AG09319 (cell line): ENCODE results near the gene ARHGEF19.
"Not testable (repeated sequence)": the region's sequence is repeated elsewhere in the genome, so short reads cannot be mapped to it uniquely, and the experiment has no call there.

Experiments
- DNase-seq: peaks from one replicate; pipeline ENCODE4 v3.0.0-alpha.2; 2010; ENCODE audit warnings: low read depth; ENCODE audit errors: extremely low read depth
- CTCF ChIP-seq: IDR thresholded peaks from 2 replicates; pipeline ENCODE4 v1.5.1; 2011; ENCODE audit warnings: low read depth, mild to moderate bottlenecking, inconsistent platforms, low read length, moderate library complexity

The ARHGEF19 gene

DNA sequence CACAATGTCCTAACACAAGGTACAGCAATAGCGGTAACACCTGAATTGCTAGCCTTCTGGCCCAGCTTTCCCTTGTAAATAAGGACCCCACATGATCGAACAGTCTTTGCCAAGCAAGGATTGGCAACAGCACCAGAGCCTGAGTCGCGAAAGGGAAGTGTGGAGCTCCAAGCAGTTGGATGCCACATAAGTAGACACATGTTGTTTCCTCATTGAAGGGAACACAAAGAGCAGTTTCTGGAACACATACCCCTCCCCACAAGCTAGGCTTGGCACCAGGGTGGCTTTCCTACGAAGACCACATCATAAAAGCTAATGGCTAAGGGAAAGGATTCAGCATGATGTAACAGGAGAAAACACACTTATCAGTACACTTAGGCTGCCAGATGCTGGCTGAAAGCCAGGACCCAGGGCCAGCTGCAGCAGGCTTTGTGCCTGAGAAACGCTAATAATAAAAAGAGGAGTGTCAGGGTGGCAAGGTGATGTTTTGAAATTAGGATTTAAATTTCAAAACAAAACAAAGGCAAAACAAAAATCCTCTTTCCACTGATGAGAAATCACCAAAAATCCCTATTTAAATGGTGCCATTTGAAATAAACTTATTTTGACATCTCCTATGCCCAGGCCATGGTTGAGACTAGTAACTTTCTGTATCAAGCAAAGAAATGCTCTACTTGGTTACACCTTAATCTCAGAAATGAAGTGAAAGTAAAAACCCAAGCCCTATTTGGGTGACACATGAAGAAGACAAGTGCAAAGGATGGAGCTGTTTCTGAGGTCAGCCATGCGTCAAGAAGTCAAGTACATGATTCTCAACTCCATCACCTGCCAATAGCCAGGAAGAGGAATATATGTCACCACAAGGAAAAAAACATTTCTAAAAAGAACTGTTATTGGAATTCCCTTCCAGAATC is 36.4 kb upstream of the ARHGEF19 start:
- TF ChIP-seq CTCF, result no peak
- peak; percentile 64 for DNase-seq

GRCh38 chr1:16248007-16248436 is 35.6 kb upstream of the ARHGEF19 start:
- DNase-seq, result no peak
- TF ChIP-seq CTCF, result no peak

- TF ChIP-seq CTCF, result no peak
- no peak for DNase-seq
Observed at GRCh38 chr1:16247441-16247840, 35.0 kb upstream of the ARHGEF19 start.

DNA sequence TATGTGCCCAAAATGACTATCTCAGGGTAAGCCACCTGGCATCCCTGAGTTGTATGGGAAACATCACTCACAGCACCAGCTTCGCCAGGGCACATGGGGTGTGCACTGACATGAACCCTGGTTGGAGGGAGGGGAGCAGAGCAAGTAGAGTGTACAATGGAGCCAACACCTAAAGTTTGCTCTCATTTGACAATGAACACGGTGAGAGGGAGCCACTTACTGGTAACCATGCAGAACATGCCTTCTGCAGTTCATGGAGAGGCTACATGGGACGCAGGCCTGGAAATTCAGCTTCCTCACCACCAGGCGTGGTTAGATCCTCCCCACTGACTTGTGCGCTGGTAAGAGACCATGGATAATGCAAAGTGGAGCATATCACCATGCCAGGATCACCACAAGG is 34.5 kb upstream of the ARHGEF19 start:
- DNase-seq, result no peak
- TF ChIP-seq CTCF, result no peak

- DNase-seq, result not testable (repeated sequence)
Observed at GRCh38 chr1:16246239-16246638, 33.8 kb upstream of the ARHGEF19 start.

DNA sequence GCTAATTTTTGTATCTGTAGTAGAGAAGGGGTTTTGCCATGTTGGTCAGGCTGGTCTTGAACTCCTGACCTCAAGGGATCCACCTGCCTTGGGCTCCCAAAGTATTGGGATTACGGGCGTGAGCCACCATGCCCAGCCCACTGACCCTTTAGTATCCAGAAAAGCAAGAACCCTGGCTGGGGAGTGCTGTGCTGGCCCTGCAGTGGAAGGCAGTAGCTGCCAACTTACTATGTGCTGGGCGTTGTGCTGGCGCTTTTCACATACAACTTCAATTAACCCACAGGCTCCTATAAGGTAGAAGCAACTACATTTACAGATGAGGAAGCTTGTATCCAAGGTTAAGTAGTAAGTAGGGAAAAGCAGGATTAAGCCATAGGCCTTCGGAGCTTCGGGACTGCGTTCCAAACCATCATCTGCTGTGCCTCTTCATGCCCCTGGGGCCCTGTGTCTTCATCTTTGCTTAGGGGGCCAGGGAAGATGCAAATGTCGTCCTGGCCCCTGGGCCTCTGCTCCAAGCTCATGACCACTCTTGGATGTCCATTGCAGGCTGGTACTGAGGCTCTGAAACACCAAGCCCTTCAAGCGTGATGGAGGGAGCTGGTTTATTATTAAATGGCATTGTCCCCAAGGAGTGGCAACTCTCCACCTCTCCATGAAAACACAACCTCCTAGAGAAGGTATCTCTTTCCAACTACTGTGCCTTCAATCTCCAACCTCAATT is 33.2 kb upstream of the ARHGEF19 start:
- no peak for DNase-seq
- no peak for TF ChIP-seq CTCF

- DNase-seq, result no peak
- TF ChIP-seq CTCF, result no peak
Observed at GRCh38 chr1:16244650-16245285, 32.3 kb upstream of the ARHGEF19 start.
